Fibroblast of peridontal ligament (primary cell): Measurements from ENCODE around the gene SPTBN1.
A peak's percentile ranks its signal among the peaks of the same experiment; 100 is the strongest.

Experiments used
- DNase-seq: peaks from one replicate; pipeline ENCODE4 v3.0.0-alpha.2; 2010; ENCODE audit errors: extremely low read depth

SPTBN1 gene

DNA sequence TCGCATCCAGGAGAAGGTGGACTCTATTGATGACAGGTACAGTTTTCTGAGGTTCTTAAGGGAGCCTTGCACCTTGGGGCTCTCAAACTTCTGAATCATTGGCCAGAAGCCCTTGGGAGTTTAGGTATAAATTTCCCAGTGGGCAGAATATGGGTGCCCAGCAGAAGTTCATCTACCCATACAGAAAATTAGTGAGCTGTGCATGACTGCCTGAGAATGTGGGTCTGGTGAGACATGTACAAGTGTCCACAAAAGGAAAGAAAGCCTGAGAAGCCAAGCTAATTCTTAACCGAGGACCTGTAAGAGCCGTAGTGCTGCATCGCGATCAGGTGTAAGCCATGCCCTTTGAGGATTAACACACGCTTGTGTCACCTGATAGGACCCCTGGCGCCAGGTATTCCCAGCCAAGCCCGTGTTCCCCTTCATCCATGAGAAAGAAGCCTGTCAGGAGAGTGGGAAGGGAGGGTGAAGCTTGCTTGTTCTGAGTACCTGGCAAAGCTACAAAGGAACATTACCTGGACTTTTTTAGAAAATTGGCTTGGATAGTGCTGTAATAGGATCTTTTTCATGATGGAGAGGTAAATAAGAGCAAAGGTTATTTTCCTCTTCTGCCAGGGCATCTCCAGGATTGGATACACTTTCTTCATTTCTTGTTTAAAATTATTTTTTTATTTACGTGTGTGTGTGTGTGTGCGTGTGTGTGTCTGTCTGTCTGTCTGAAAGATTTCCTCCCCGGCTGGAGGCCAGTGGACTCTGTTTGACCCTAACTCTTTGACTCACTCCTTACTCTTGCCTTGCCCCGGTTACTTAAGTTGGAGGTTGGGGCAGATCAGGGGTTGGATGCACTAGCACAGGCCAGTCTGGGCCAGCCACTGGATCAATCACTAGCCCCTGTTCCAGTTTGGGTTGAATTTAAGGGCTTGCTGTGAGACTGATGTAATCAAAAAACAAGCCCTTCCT is 176.9 kb downstream of the SPTBN1 start:
- DNase-seq: peak; percentile 63

DNA sequence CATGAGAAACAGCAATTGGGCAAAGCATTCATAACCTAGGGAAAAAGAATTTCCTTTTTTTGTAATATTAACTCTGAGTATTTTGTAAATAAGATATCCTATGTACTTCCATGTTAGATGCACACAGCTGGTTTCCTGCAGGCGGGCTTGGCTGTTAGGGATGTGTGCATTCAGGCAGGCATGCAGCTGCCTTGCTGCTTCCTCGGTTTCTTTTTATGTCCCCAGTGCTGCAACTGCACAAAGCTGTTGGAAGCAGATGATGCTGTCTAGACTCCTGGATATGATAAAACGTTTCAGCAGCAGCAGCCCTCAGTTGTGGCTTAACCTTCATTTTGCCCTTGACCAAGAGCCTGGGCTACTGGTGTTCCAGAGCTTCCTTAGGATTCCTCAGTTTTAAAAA is 177.9 kb downstream of the SPTBN1 start:
- no peak for DNase-seq

GRCh38 chr2:54634564-54635511 is 178.7 kb downstream of the SPTBN1 start:
- peak; percentile 76 for DNase-seq

- peak; percentile 66 for DNase-seq
These were observed 179.5 kb downstream of the SPTBN1 start for GRCh38 chr2:54635554-54636152.

DNA sequence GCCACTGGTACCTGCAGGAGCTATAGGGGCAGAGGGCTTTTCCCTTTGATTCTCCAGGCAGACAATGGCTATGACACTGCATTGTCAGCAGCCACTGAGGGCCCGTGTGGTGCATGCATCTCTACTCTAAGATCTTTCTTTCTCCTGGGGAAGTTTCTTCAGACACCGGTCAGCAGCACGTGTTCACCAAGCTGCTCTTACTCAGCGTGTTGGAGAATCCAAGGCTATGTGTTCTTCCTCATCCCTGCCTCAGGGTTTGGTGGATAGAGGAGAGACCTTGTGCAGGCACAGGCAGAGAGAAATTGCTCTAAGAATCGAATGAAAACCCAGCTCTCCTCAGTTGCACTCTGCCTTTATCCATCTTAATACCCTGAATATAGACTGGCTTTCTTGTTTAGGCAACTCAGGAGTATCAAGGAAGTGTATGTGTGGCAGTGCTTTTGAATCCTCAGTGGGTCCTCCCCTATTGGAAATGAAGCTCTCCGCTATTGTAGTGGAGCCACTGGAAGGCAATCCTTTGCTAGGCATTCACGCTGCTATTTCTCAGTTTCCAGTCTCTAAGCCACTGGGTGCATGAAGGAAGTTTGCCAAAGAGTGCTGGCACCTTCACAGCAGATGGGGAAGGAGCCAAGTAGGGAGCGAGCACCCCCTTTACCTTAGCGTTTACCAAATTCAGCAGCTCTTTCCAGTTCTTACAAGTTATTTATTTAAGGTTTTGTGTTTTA is 180.4 kb downstream of the SPTBN1 start:
- DNase-seq: no peak

GRCh38 chr2:54638103-54638502 is 182.0 kb downstream of the SPTBN1 start:
- DNase-seq: no peak

- DNase-seq: no peak
These were observed 182.7 kb downstream of the SPTBN1 start for GRCh38 chr2:54638774-54639187.

DNA sequence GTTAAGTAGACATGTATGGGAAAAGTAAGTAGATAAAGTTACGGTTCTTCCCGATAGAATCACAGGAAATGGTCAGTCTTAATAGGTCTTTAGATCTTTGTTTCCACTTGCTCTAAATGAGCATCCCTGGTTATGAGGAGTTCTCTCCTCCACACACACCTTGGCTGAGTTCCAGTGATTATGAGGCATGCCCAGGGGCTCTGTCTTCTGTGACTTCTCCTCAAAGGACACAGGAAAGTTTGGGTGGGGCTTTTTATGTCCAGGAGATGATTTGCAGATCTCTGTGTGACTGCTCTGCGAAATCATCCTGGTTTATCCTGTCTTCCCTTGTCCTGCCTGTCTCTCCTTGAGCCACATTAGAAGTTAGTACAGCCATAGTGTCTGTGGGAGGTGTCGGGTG is 183.5 kb downstream of the SPTBN1 start:
- no peak for DNase-seq

DNA sequence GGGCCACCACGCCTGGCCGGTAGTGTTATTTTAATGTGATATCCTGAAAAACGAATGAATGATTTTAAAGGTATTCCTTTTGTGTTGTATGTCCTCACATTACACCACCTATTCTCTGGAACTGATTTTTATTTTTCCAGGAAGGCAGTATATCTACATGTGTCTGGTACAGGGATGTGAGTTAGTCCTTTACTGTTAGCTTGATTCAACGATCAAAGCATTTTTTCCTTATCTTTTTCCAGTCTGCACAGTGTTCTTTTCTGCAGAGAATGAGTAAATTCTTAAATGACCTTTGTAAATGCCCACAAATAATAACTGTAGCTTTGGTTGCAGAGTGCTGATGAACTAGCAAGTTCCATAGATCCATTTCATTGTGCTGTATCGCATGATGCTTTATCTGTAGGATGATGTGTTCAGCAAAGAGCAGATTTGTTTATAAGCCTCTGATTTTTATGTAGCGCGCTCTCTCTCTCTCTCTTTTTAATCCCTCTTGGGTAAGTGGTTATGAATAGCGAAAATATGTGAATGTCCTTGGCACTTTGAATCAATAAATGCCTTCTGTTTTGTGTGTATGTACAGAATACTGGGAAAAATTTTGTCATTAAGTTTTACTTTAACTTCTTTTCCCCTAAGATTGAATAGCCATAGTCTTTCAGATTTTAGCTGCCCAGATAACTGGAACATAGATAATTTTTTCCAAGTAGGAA is 184.9 kb downstream of the SPTBN1 start:
- no peak for DNase-seq

DNA sequence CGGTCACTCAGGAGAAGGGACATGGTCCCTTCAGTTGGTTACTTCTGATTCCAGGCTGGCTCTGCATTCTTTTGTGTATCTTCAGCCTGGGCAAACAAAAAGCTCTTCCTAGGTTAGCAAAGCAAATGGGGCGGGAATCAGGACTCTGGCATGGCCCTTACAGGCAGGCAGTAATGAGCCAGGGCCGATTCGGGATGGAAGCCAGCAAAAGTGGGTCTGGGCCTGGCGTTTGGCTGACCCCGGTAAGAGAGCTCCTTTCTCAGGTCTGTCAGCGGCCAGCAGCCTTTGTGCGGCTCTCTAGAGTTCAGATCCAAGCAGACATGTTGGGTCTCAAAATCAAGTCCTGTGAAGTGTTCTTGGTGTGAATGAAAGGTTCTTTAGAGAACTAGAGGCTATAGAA is 185.9 kb downstream of the SPTBN1 start:
- no peak for DNase-seq

- no peak for DNase-seq
These were observed 186.7 kb downstream of the SPTBN1 start for GRCh38 chr2:54642677-54643430.

- DNase-seq: no peak
These were observed 188.1 kb downstream of the SPTBN1 start for GRCh38 chr2:54644236-54644635.

- DNase-seq: no peak
These were observed 190.2 kb downstream of the SPTBN1 start for GRCh38 chr2:54646170-54646927.

GRCh38 chr2:54648256-54648655 is 192.1 kb downstream of the SPTBN1 start:
- no peak for DNase-seq

DNA sequence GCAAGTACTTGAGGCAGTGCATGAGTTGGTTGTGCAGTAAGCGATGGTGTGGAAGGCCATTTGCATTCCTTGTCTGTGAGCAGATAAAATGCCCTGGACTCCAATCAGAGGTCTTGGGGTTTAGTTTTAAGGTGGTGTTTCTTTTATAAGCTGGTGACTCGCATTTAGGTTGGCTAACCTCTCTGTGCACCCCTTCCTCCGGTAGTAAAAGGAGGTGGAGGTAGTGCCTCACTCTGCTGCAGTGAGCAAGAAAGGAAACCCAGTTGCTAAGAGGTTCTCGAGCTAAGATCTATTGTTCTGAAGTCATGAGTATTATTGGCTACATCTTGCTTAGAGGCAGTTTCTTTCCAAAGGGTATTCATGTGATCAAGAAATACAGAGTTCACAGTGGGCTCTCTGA is 193.1 kb downstream of the SPTBN1 start:
- DNase-seq: no peak

DNA sequence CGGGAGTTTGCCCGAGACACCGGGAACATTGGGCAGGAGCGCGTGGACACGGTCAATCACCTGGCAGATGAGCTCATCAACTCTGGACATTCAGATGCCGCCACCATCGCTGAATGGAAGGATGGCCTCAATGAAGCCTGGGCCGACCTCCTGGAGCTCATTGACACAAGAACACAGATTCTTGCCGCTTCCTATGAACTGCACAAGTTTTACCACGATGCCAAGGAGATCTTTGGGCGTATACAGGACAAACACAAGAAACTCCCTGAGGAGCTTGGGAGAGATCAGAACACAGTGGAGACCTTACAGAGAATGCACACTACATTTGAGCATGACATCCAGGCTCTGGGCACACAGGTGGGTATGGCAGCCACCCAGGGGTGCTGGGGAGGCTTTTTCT is 193.5 kb downstream of the SPTBN1 start:
- DNase-seq: no peak

GRCh38 chr2:54650612-54651011 is 194.5 kb downstream of the SPTBN1 start:
- DNase-seq: no peak

DNA sequence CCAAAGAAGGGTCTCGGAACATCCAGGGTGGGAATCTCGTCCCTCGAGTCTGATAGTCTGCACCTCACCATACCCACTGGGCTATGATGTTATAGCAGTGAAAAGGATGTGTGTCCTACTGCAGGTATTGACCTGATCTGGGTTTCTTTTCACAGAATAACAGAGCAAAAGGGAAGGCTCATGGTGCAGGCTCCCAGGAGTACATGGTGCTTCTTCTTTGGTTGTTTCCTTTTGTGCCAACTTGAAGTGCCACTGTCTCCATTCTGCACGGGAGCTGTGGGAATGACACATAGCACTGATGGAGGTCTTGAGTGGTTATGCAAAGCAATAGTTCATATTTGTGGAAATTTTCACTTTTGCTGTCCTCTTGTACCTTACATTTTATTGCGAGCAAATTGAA is 195.2 kb downstream of the SPTBN1 start:
- no peak for DNase-seq

DNA sequence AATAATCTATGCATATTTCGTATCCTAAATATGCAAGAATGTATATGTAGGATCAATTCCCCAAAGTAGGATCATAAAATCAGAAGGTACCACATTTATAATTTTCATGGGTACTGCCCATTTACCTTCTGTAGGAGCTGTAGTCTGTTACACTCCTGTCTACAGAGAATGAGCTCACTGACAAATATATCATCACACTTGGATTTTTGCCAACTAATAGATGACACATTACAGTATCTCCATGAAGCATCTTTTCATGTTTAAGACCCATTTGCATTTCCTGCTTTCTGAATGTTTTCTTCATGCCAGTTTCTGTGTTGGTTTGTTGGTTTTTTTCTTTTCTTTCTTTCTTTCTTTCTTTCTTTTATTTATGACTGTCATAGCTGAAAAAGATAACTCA is 196.4 kb downstream of the SPTBN1 start:
- DNase-seq: no peak
